Parathyroid adenoma (tissue), 2 donors: Measurements from ENCODE around the gene PAX6.
"Not testable (repeated sequence)": the region's sequence is repeated elsewhere in the genome, so short reads cannot be mapped to it uniquely, and the experiment has no call there.

Experiments
- H2AFZ ChIP-seq: fragments of 300-600 bp; sonication (generic); one replicate; pipeline ENCODE4 v1.7.0; 2017; ENCODE audit warnings: antibody characterized with exemption, mild to moderate bottlenecking
- H3K27ac ChIP-seq: fragments of 300-600 bp; sonication (generic); one replicate; pipeline ENCODE4 v1.7.0; 2017
- H3K27me3 ChIP-seq: fragments of 300-600 bp; sonication (generic); one replicate; pipeline ENCODE4 v1.7.0; 2017; ENCODE audit warnings: low read length; ENCODE audit not compliant: control insufficient read depth, insufficient read depth
- H3K36me3 ChIP-seq: fragments of 300-600 bp; sonication (generic); one replicate; pipeline ENCODE4 v1.7.0; 2017; ENCODE audit warnings: low read length; ENCODE audit not compliant: control insufficient read depth, insufficient read depth
- H3K4me1 ChIP-seq: fragments of 300-600 bp; sonication (generic); one replicate; pipeline ENCODE4 v1.7.0; 2017; ENCODE audit warnings: control low read depth
- H3K4me2 ChIP-seq: fragments of 300-600 bp; sonication (generic); one replicate; pipeline ENCODE4 v1.7.0; 2017; ENCODE audit warnings: low read length
- H3K4me3 ChIP-seq: fragments of 300-600 bp; sonication (generic); one replicate; pipeline ENCODE4 v1.7.0; 2017; ENCODE audit warnings: low read depth, low read length
- H3K79me2 ChIP-seq: fragments of 300-600 bp; sonication (generic); one replicate; pipeline ENCODE4 v1.7.0; 2017; ENCODE audit warnings: control low read depth
- H3K9ac ChIP-seq: fragments of 300-600 bp; sonication (generic); one replicate; pipeline ENCODE4 v1.7.0; 2017; ENCODE audit warnings: mild to moderate bottlenecking
- H3K9me3 ChIP-seq: fragments of 300-600 bp; sonication (generic); one replicate; pipeline ENCODE4 v1.7.0; 2017; ENCODE audit warnings: low read length; ENCODE audit not compliant: control insufficient read depth
- TF ChIP-seq, protein P1 (sequence below): fragments of 300-600 bp; sonication (generic); IDR thresholded peaks from one replicate; pipeline ENCODE4 v1.7.0; 2017; ENCODE audit warnings: antibody characterized with exemption, mild to moderate bottlenecking
- donor health status: primary hyperparathyroidism.

The PAX6 gene

DNA sequence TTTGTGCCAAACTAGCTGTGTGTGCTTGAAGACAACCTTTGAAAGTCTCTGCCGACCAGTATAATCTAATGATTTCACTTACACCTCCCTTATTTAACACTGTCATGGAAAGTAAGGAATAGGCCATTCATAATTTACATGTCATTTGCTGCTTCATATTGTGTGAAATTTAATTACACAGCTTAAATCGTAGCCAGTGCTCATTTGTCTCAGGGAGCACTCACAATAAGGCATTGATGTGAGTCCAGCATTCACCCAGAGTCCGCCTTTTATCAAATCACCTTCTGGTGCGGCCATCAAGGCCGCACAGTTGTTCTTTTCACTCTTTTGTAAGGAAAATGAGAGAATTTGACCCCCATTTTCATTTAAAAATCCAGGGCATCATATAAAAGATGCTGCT is 46.9 kb downstream of the PAX6 start:
- H3K79me2 ChIP-seq: no peaks in the 10 kb centered on the region
- H2AFZ ChIP-seq: no peak overlapping the region
- H3K36me3 ChIP-seq: no peaks in the 10 kb centered on the region
- TF ChIP-seq, protein P1, sequence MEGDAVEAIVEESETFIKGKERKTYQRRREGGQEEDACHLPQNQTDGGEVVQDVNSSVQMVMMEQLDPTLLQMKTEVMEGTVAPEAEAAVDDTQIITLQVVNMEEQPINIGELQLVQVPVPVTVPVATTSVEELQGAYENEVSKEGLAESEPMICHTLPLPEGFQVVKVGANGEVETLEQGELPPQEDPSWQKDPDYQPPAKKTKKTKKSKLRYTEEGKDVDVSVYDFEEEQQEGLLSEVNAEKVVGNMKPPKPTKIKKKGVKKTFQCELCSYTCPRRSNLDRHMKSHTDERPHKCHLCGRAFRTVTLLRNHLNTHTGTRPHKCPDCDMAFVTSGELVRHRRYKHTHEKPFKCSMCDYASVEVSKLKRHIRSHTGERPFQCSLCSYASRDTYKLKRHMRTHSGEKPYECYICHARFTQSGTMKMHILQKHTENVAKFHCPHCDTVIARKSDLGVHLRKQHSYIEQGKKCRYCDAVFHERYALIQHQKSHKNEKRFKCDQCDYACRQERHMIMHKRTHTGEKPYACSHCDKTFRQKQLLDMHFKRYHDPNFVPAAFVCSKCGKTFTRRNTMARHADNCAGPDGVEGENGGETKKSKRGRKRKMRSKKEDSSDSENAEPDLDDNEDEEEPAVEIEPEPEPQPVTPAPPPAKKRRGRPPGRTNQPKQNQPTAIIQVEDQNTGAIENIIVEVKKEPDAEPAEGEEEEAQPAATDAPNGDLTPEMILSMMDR: no peak
- H3K4me3 ChIP-seq: no peak overlapping the region
- no peaks in the 10 kb centered on the region for H3K9me3 ChIP-seq
- no peaks in the 10 kb centered on the region for H3K4me1 ChIP-seq
- no peak overlapping the region for H3K27ac ChIP-seq
- H3K27me3 ChIP-seq: no peaks in the 10 kb centered on the region
- H3K4me2 ChIP-seq: no peak overlapping the region
- no peak overlapping the region for H3K9ac ChIP-seq

DNA sequence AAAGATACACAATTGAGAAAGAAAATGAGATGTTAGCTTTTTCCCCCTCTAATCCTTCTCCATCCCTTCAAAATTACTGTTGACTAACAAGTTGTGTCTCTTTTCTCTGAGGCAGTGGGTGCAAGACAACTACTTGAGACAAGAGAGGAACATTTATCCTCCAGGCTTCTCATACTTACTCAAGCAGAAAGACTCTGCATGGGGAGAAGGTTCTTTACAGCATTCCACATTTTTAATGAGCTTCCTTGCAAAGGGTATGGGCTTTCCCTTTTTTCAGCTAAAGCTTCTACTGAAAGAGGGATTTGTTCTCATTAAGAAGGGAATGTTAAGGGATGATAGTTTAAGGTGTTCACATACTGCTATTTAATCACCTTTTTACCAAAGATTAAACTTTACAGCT is 47.8 kb downstream of the PAX6 start:
- TF ChIP-seq, protein P1: no peak
- no peak overlapping the region for H2AFZ ChIP-seq
- H3K9ac ChIP-seq: no peak overlapping the region
- no peak overlapping the region for H3K27ac ChIP-seq
- no peaks in the 10 kb centered on the region for H3K9me3 ChIP-seq
- H3K4me3 ChIP-seq: no peak overlapping the region
- H3K4me1 ChIP-seq: no peaks in the 10 kb centered on the region
- H3K27me3 ChIP-seq: no peaks in the 10 kb centered on the region
- H3K36me3 ChIP-seq: no peaks in the 10 kb centered on the region
- no peaks in the 10 kb centered on the region for H3K79me2 ChIP-seq
- H3K4me2 ChIP-seq: no peak overlapping the region

DNA sequence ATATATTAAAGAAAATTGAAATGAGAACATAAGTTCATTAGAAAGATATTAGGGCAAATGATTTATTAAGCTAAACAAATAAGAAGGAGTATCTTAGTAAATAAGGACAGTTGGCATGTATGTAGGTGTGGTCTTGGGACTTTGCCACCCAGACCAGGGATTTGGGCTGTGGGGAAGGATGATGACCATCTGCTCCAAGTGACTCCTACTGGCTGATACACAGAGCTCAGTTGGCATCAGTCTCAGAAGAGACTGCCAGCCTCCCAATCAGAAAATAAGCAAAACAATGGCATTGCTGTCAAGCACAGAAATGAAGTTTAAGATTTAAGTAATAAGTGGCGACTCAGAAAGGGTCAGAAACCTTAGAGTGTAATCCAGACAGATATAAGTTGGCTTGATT is 49.5 kb downstream of the PAX6 start:
- TF ChIP-seq, protein P1: no peak
- Histone ChIP-seq H2AFZ (no peak overlapping the region), H3K27ac (no peak overlapping the region), H3K9me3 (no peaks in the 10 kb centered on the region), H3K4me1 (no peaks in the 10 kb centered on the region), H3K4me2 (no peak overlapping the region), H3K79me2 (no peaks in the 10 kb centered on the region), H3K9ac (no peak overlapping the region), H3K36me3 (no peaks in the 10 kb centered on the region), H3K27me3 (no peaks in the 10 kb centered on the region), H3K4me3 (no peak overlapping the region)

DNA sequence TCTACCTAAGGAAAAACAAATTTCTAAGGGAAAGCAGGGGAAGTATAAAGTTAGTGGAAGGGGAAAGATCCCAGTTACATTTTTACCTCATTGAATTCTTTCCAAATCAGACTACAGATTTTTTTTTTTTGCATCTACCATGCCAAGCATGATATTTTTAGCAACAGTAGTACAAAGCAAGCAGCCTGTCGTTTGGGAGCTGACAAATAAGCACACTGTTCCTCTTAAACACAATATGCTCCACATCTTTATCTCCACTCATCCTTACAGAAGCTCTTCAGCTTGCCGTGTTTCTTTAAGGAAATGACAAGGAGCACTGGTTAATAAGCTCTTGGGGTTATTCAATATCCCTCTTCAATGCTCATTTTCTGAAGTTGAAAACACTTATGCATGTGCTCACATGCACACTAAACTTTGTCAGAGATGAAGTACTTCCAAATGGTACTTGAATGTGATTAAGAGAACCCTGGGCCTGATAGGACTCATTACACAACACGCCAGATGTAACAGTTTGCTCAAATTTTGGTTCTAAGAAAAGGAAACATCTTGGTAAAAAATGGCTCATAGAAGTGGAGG is 53.8 kb downstream of the PAX6 start:
- no peak overlapping the region for H3K9ac ChIP-seq
- H3K4me1 ChIP-seq: no peaks in the 10 kb centered on the region
- TF ChIP-seq, protein P1: no peak
- no peak overlapping the region for H3K4me2 ChIP-seq
- no peak overlapping the region for H3K27ac ChIP-seq
- no peaks in the 10 kb centered on the region for H3K27me3 ChIP-seq
- no peaks in the 10 kb centered on the region for H3K36me3 ChIP-seq
- H3K9me3 ChIP-seq: no peaks in the 10 kb centered on the region
- H2AFZ ChIP-seq: no peak overlapping the region
- H3K79me2 ChIP-seq: no peaks in the 10 kb centered on the region
- no peak overlapping the region for H3K4me3 ChIP-seq

DNA sequence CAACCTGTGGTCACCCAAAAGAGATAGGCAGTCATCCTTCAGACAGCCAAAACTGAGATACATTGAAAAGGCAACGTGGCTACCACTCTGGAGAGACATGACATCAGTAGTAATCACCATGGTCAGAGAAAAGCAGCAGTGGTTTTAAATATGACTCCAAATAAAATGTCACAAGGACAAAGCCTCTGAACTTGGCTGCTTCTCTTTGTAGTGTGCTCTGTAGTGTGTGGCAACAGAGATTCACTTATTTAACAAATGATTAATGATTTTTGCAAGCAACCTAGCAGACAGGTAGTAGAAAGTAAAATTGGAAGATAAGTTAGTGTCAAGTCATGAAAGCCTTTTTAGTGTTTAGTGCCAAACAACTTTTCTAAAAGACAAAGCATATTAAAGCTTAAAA is 63.5 kb downstream of the PAX6 start:
- H3K27ac ChIP-seq: no peak overlapping the region
- H2AFZ ChIP-seq: no peak overlapping the region
- H3K9me3 ChIP-seq: no peaks in the 10 kb centered on the region
- no peak overlapping the region for H3K4me2 ChIP-seq
- no peaks in the 10 kb centered on the region for H3K27me3 ChIP-seq
- H3K36me3 ChIP-seq: no peaks in the 10 kb centered on the region
- H3K4me1 ChIP-seq: no peaks in the 10 kb centered on the region
- H3K9ac ChIP-seq: no peak overlapping the region
- no peaks in the 10 kb centered on the region for H3K79me2 ChIP-seq
- H3K4me3 ChIP-seq: no peak overlapping the region
- TF ChIP-seq, protein P1: no peak

DNA sequence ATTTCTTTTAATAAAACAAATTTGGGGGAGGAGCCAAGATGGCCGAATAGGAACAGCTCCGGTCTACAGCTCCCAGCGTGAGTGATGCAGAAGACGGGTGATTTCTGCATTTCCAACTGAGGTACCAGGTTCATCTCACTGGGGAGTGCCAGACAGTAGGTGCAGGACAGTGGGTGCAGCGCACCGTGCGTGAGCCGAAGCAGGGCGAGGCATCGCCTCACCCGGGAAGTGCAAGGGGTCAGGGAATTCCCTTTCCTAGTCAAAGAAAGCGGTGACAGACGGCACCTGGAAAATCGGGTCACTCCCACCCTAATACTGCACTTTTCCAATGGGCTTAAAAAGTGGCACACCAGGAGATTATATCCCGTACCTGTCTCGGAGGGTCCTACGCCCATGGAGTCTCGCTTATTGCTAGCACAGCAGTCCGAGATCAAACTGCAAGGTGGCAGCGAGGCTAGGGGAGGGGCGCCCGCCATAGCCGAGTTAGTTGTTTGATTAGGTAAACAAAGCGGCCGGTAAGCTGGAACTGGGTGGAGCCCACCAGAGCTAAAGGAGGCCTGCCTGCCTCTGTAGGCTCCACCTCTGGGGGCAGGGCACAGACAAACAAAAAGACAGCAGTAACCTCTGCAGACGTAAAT is 70.3 kb downstream of the PAX6 start:
- not testable (repeated sequence) for H3K79me2 ChIP-seq, H3K9me3 ChIP-seq, H3K9ac ChIP-seq, H3K4me1 ChIP-seq, H3K27me3 ChIP-seq, H3K27ac ChIP-seq, H3K36me3 ChIP-seq, H3K4me2 ChIP-seq, H3K4me3 ChIP-seq, H2AFZ ChIP-seq
